Middle frontal gyrus (tissue), 1 donor: ENCODE data around the gene PHLPP1.

Source experiments
- DNase-seq: peaks from one replicate; pipeline ENCODE4 v3.0.0-alpha.2; 2015; ENCODE audit warnings: low spot score; ENCODE audit errors: extremely low spot score

The PHLPP1 gene

GRCh38 chr18:62741118-62741566 is 25.8 kb downstream of the PHLPP1 start:
- DNase-seq = no peak

GRCh38 chr18:62741584-62741983 is 26.2 kb downstream of the PHLPP1 start:
- DNase-seq = no peak

- DNase-seq = no peak
Observed at GRCh38 chr18:62744076-62744968, 29.0 kb downstream of the PHLPP1 start.

- DNase-seq = no peak
Observed at GRCh38 chr18:62745089-62745751, 29.9 kb downstream of the PHLPP1 start.

GRCh38 chr18:62749389-62749788 is 34.0 kb downstream of the PHLPP1 start:
- DNase-seq = no peak

- DNase-seq = no peak
Observed at GRCh38 chr18:62751341-62751821, 36.0 kb downstream of the PHLPP1 start.

- DNase-seq = no peak
Observed at GRCh38 chr18:62751977-62752376, 36.6 kb downstream of the PHLPP1 start.

- DNase-seq = no peak
Observed at GRCh38 chr18:62754026-62754425, 38.7 kb downstream of the PHLPP1 start.

- no peak for DNase-seq
Observed at GRCh38 chr18:62755454-62755853, 40.1 kb downstream of the PHLPP1 start.

- no peak for DNase-seq
Observed at GRCh38 chr18:62755946-62756345, 40.6 kb downstream of the PHLPP1 start.

GRCh38 chr18:62757399-62758010 is 42.2 kb downstream of the PHLPP1 start:
- no peak for DNase-seq

- no peak for DNase-seq
Observed at GRCh38 chr18:62758591-62758990, 43.2 kb downstream of the PHLPP1 start.

- no peak for DNase-seq
Observed at GRCh38 chr18:62759704-62760402, 44.5 kb downstream of the PHLPP1 start.

GRCh38 chr18:62760403-62760734 is 45.0 kb downstream of the PHLPP1 start:
- DNase-seq = no peak

GRCh38 chr18:62763101-62763521 is 47.8 kb downstream of the PHLPP1 start:
- DNase-seq = no peak

- DNase-seq = no peak
Observed at GRCh38 chr18:62766266-62766665, 50.9 kb downstream of the PHLPP1 start.

- no peak for DNase-seq
Observed at GRCh38 chr18:62767321-62767720, 52.0 kb downstream of the PHLPP1 start.

GRCh38 chr18:62767836-62768557 is 52.7 kb downstream of the PHLPP1 start:
- no peak for DNase-seq

GRCh38 chr18:62768558-62768943 is 53.2 kb downstream of the PHLPP1 start:
- no peak for DNase-seq

GRCh38 chr18:62769216-62769615 is 53.9 kb downstream of the PHLPP1 start:
- DNase-seq = no peak
